GM12874 (cell line): Measurements from ENCODE around the gene NMRK2.

Experiments
- TF ChIP-seq, protein P1 (sequence below): IDR thresholded peaks from 2 replicates; pipeline ENCODE4 v1.5.1; 2011; ENCODE audit warnings: low read depth, mild to moderate bottlenecking, control low read depth, low read length, moderate library complexity; ENCODE audit not compliant: insufficient read depth

Gene NMRK2

DNA sequence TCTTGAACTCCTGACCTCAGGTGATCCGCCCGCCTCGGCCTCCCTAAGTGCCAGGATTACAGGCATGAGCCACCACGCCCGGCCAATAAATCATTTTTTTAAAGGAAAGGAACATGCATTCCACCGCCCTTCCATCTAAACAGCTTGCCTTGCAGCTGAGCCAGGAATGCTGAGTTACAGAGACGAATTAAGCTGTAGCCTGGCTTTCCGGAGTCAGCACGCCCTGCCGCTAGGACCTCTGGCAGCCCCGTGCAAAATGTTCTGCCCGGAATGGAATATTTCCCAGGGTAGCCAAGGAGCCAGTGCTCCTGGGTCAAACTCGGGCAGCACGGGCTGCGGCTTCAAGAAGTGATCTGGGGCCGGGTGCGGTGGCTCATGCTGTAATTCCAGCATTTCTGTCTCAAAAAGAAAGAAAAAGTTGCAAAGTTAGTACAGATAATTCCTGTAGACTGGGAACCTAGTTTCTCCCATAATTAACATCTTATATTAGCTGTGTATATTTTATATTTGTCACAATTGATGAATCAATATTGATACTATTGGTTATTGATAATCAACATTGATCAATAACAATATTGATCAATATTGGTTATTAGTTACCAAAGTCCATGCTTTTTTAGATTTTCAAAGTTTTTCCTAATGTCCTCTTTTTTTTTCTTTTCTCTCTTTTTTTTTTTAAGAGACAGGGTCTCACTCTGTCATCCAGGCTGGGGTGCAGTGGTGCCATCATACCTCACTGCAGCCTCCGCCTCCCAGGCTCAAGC is 33.2 kb upstream of the NMRK2 start:
- TF ChIP-seq, protein P1, sequence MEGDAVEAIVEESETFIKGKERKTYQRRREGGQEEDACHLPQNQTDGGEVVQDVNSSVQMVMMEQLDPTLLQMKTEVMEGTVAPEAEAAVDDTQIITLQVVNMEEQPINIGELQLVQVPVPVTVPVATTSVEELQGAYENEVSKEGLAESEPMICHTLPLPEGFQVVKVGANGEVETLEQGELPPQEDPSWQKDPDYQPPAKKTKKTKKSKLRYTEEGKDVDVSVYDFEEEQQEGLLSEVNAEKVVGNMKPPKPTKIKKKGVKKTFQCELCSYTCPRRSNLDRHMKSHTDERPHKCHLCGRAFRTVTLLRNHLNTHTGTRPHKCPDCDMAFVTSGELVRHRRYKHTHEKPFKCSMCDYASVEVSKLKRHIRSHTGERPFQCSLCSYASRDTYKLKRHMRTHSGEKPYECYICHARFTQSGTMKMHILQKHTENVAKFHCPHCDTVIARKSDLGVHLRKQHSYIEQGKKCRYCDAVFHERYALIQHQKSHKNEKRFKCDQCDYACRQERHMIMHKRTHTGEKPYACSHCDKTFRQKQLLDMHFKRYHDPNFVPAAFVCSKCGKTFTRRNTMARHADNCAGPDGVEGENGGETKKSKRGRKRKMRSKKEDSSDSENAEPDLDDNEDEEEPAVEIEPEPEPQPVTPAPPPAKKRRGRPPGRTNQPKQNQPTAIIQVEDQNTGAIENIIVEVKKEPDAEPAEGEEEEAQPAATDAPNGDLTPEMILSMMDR, result no peak

DNA sequence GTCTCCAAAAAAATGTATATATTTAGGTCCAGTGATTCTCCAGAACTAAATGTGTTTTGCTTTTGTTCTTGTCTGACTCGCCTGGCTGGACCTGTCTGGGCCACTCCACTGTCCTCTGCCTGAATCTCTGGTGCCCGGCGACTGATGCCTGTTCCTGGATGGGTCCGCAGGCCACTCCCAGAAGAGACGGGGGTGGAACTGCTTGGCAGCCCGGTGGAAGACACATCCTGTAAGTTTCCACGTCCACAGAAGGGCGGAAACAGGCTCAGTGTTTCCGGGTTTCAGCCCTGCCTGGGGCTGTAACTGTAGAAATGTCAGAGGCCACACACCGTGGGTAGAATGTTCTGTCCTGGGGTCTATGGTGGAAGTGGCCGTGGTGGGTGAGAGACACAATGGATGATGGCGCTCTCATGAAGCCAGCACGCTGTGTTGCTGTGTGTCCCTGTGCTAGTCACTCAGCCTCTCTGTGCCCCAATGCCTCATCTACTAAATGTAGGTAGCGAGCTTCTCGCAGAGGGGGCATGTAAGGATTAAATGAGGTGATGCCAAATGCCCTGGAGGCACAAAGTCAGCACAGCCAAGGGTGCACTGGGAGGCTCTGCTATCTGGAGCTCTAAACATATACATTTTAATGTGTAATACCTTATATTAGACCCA is 30.4 kb upstream of the NMRK2 start:
- TF ChIP-seq, protein P1, result no peak

DNA sequence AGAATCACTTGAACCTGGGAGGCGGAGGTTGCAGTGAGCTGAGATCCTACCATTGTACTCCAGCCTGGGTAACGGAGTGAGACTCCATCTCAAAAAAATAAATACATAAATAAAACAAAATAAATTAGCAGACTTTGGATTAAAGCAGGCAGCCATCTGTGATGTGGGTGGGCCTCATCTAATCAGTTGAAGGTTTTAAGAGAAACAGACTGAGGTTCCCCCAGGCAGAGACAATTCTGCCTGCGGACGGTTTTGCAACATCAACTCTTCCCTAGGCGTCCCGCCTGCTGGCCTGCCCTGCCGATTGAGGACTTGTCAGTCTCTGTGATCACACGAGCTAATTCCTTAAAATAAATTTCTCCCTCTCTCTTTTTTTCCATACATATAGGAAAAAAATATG is 28.6 kb upstream of the NMRK2 start:
- TF ChIP-seq, protein P1, result no peak

DNA sequence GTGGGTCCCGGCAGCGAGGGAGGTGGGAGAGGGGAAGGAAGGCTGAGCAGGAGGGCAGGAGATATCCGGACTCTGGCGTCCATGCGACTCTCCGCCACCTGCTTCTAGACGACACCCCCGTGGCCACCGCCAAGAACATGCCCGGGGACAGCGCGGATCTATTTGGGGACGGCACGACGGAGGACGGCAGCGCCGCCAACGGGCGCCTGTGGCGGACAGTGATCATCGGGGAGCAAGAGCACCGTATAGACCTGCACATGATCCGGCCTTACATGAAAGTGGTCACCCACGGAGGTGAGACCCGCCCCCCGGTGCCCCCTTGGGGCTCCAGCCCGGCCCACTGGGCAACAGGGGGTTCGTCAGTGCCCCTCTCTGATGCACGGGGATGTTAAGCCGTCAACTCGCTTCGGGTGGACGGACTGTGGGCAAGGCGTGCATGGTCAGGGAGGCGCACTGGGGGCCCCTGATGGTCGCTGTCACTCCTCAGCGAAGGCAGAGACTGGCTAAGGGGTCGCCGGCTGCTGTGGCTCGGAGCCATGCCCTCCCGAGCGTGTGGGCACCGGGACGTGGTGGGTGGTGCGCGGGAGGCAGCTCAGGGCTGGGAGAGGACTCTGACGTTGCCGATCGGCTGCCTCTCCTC is 25.1 kb upstream of the NMRK2 start:
- TF ChIP-seq, protein P1, result no peak

DNA sequence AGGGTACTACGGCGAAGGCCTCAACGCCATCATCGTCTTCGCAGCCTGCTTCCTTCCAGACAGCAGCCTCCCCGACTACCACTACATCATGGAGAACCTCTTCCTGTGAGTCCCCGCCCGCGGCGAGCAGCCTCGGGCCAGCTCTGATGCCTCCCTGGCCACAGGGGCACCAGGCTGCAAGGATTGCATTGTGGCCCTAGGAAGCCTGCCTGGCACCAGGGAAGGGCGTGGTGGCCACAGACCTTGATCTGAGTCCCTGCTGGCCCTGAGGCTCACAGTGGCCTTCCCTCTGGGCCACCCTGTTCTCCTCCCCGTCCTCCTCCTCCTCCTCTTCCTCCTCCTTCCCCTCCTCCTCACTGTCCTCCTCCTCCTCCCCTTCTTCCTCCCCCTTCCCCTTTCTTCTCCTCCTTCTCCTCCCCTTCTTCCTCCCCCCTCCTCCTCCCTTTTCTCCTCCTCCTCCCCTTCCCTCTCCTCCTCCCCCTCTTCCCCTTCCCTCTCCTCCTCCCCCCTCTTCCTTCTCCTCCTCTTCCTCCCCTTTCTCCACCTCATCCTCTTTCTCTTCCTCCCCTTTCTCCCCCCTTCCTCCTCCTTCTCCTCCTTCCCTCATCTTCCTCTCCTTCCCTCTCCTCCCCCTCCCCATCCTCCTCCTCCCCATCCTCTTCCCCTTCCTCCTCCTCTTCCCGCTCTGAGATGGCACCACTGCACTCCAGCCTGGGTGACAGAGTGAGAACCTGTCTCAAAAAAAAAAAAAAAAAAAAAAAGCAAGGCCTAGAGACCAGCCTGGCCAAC is 24.4 kb upstream of the NMRK2 start:
- TF ChIP-seq, protein P1, result no peak

DNA sequence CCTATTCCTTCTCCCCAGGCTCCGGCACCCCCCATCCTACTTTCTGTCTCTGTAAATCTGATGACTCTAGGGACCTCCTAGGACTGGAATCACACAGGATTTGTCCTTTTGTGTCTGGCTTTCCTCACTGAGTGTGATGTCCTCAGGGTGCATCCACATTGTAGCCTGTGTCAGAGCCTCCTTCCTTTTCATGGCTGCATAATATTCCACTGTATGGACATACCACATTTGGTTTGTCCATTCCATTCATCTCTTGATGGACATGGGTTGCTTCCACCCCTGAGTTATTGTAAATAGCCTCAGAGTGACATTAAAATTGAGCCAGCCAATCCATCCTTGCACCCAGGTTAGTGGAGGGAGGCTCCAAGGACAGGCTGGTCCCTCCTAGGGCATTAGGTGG is 22.8 kb upstream of the NMRK2 start:
- TF ChIP-seq, protein P1, result no peak

DNA sequence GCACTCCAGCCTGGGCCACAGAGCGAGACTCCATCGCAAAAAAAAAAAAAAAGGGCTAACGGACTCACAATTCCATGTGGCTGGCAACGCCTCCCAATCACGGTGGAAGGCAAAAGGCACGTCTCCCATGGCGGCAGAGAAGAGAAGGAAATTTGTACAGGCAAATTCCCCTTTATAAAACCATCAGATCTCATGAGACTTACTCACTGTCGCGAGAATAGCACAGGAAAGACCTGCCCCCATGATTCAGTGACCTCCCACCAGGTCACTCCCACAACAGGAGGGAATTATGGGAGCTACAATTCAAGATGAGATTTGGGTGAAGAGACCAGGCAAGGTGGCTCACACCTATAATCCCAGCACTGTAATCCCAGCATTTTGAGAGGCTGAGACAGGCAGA is 18.7 kb upstream of the NMRK2 start:
- TF ChIP-seq, protein P1, result no peak
